Muscle layer of duodenum (tissue), 2 donors: ENCODE measurements around the gene STK24.
"Not testable (repeated sequence)": the region's sequence is repeated elsewhere in the genome, so short reads cannot be mapped to it uniquely, and the experiment has no call there.

Experiments
- H3K27ac ChIP-seq: one replicate; pipeline ENCODE4 v1.7.0; 2013; ENCODE audit warnings: mild to moderate bottlenecking, low read length
- H3K27me3 ChIP-seq: one replicate; pipeline ENCODE4 v1.7.0; 2013; ENCODE audit warnings: low read depth, mild to moderate bottlenecking, control low read depth, low read length
- H3K36me3 ChIP-seq, 2 donors: one replicate each; pipeline ENCODE4 v1.7.0; 2013; ENCODE audit warnings: low read length in 2 of 2, control low read depth in 1 of 2, mild to moderate bottlenecking in 1 of 2; ENCODE audit not compliant: insufficient read depth in 2 of 2, control insufficient read depth in 1 of 2
- H3K4me1 ChIP-seq, 2 donors: one replicate each; pipeline ENCODE4 v1.7.0; 2013; ENCODE audit warnings: low read length in 2 of 2, mild to moderate bottlenecking in 2 of 2, control low read depth in 1 of 2, moderate library complexity in 1 of 2; ENCODE audit not compliant: insufficient read depth in 2 of 2, control insufficient read depth in 1 of 2
- H3K4me3 ChIP-seq, 2 donors: one replicate each; pipeline ENCODE4 v1.7.0; 2013; ENCODE audit warnings: low read length in 2 of 2, low read depth in 1 of 2, mild to moderate bottlenecking in 1 of 2
- H3K9me3 ChIP-seq, 2 donors: one replicate each; pipeline ENCODE4 v1.7.0; 2013; ENCODE audit warnings: low read length in 2 of 2, control low read depth in 1 of 2, mild to moderate bottlenecking in 1 of 2; ENCODE audit not compliant: control insufficient read depth in 1 of 2
- donor health status: healthy.

STK24 gene

DNA sequence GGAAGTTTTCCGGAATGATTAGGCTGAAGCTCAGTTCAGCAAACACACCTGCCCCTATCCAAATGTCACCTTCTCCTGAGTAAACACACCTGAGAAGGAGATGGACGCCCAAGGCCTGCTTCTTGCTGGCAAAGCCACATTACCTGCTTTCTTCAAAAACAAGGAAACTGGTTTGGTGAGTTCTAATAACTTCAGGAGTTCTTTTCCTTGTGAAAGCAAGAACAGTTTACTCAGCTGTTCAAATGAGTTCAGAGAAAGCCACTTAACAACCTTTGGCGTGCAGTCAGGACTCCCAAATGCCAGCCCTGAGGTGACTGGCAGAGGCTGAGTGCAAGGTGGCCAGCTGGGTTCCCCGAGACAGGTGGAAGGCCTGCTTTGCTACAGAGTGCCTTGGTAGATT lies 160.5 kb downstream of the STK24 start:
- Histone ChIP-seq H3K4me3 (no peak overlapping the region), H3K4me1 (no peaks in the 10 kb centered on the region), H3K36me3 (peaks cover 0 to 24% of the 10 kb centered on the region in 2 donors), H3K9me3 (no peaks in the 10 kb centered on the region), H3K27me3 (no peaks in the 10 kb centered on the region), H3K27ac (no peak overlapping the region)

DNA sequence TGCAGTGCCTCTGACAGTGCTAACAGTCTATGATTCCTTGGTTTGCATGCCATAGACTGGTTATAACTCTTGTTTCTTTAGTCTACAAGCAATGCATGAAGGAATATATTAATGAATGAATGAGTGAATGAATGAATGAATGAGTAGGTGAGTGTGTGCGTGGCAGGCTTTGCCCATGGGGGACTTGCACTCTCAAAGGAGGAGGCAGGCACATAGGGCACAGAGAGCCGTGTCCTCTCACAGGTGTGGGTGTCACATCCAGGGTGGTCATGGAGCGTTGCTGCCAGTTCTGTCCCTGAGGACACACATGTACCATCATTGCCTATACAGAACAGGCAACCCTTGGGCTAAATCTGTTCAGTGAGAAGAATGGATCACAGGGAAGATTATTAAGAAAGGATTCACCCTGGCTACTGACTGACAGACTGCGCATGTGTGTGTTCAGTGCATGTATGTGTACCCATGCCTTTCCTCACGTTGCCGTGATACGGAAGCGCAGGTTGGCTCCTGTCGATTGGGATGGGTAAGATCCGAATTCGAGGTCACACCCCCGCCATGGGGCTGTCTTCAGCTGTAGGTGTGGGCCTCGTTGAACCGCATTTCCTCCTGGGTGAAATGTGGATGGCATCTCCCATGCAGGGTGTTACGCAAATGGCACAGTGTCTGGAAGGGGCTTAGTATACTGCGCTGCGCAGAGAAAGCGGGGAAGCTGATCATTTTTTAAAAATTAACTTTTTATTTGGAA lies 161.4 kb downstream of the STK24 start:
- Histone ChIP-seq H3K27ac (no peak overlapping the region), H3K4me1 (no peaks in the 10 kb centered on the region), H3K9me3 (no peaks in the 10 kb centered on the region), H3K27me3 (no peaks in the 10 kb centered on the region), H3K4me3 (no peak overlapping the region), H3K36me3 (peaks cover 0 to 26% of the 10 kb centered on the region in 2 donors)

DNA sequence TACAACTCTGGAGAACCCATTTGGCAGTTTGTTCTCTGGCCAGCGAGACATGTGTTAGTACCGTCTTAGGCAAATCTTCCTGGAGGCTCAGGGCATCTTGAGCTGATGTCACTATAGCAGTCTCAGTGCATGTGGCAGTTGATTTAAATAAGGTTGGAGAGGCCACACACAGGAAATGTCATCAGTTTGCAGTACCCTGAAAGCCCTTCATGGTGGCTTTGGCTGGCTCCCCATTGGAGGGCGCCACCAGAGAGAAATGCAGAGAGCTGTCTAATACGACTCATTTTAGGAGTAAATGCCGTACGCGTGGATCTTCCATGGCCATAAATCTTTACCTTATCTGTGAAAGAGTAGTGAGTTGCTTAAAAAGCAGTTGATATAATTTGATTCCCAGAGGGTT lies 163.1 kb downstream of the STK24 start:
- Histone ChIP-seq H3K4me1 (no peaks in the 10 kb centered on the region), H3K27ac (no peak overlapping the region), H3K27me3 (no peaks in the 10 kb centered on the region), H3K9me3 (no peaks in the 10 kb centered on the region), H3K4me3 (no peak overlapping the region), H3K36me3 (peaks cover 0 to 26% of the 10 kb centered on the region in 2 donors)

DNA sequence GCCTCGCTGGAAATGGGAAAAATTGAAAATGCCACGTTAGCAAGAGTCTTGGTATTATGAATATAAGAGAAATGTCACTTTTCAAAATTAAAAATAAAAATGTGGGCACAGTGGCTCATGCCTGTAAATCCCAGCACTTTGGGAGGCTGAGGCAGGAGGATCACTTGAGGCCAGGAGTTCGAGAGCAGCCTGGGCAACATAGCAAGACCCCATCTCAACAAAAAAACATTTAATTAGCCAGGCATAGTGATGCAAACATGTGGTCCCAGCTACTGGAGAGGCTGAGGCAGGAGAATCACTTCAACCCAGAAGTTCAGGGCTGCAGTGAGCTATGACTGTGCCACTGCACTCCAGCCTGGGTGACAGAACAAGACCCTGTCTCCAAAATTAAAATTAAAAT lies 163.6 kb downstream of the STK24 start:
- H3K27ac ChIP-seq, H3K27me3 ChIP-seq, H3K4me1 ChIP-seq, H3K9me3 ChIP-seq, H3K4me3 ChIP-seq: not testable (repeated sequence)
- H3K36me3 ChIP-seq: peaks cover 0 to 26% of the 10 kb centered on the region in 2 donors

DNA sequence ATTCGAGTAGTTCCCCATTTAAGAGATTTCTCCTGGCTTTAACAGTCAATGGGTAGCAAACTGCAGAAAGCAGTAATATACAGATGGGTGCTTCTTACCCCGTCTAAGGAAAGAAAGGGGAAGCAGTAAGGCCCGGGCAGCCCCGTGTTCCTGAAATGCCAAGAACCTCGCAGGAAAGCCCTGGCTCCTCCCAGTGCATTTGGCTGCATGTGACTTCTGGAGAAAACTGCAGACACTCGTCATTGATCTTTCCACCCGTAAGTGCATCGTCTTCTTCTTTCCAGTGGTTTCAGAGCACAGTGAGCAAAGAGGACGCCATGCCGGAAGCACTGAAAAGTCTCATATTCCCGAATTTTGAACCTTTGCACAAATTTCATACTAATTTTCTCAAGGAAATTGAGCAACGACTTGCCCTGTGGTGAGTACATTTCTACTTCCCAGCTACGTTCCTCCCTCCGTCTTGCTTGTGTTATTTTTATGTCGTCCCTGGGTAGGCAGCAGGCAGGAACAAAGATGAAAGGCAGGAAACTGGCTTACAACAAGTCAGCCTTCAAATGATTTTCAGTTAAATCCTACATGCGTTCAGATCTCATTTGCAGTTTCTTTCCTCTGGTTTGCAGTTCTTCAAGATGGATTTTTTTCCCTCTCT lies 165.2 kb downstream of the STK24 start:
- Histone ChIP-seq H3K4me1 (no peaks in the 10 kb centered on the region), H3K27me3 (no peaks in the 10 kb centered on the region), H3K27ac (peak overlapping the region; percentile 14), H3K4me3 (peak overlapping the region; percentile 30 to 31), H3K9me3 (no peaks in the 10 kb centered on the region), H3K36me3 (peaks cover 0 to 23% of the 10 kb centered on the region in 2 donors)

DNA sequence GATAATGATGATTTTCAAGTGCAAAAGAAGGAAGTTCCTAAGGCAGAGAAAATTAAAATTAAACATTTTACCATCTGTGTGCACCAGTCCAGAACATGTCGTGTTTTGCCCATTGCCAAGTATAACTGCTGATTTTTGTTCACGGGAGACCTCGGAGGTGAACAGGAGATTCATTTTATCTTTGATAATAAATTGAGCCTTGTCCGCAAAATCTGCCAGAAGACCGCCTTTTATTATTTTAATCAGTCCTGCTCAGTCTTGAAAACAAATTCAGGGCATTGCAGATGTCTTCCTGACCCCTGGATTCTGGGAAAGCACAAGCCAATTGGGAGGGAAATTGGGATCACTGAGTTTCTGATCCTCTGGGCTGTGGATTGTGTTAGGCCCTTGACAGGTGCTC lies 165.9 kb downstream of the STK24 start:
- peak overlapping the region in 1 of 2 donors; percentile 30 for H3K4me3 ChIP-seq
- peaks cover 0 to 17% of the 10 kb centered on the region in 2 donors for H3K36me3 ChIP-seq
- H3K9me3 ChIP-seq: no peaks in the 10 kb centered on the region
- H3K4me1 ChIP-seq: no peaks in the 10 kb centered on the region
- H3K27me3 ChIP-seq: no peaks in the 10 kb centered on the region
- H3K27ac ChIP-seq: no peak overlapping the region

DNA sequence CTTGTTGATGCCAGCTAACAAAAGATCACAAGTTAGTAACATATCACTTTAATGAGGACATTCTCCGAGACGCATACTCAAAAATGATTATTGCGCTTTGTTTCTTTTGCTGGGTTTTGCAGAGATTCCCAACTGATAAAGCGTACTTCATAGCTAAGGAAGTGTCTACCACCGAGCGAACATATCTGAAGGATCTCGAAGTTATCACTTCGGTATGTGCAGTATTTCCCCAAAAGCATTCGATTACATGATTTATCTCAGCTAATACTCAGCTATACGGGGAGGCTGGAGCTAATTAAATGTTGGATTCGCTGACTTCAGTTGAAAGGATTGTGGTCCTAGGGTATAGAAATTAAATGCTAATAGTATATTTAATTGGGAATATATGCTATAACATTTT lies 166.3 kb downstream of the STK24 start:
- H3K9me3 ChIP-seq: no peaks in the 10 kb centered on the region
- H3K27ac ChIP-seq: no peak overlapping the region
- H3K36me3 ChIP-seq: peaks cover 0 to 14% of the 10 kb centered on the region in 2 donors
- H3K4me3 ChIP-seq: no peak overlapping the region
- H3K4me1 ChIP-seq: no peaks in the 10 kb centered on the region
- no peaks in the 10 kb centered on the region for H3K27me3 ChIP-seq

DNA sequence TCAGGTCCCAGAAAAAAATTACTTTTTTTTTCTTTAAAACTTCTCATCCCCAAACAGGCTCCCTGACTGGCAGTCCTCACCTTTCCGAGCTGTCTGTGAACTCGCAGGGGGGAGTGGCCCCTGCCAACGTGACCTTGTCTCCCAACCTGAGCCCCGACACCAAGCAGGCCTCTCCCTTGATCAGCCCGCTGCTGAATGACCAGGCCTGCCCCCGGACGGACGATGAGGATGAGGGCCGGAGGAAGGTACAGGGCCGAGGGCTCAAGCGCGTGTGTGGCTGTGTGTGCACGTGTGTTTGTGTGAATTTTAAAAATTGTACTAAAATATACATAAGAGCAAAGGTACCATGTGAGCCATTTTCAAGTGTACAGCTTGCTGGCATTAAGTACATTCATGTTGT lies 167.6 kb downstream of the STK24 start:
- H3K4me1 ChIP-seq: no peaks in the 10 kb centered on the region
- no peak overlapping the region for H3K4me3 ChIP-seq
- no peaks in the 10 kb centered on the region for H3K9me3 ChIP-seq
- H3K27ac ChIP-seq: no peak overlapping the region
- peaks cover 0 to 10% of the 10 kb centered on the region in 2 donors for H3K36me3 ChIP-seq
- no peaks in the 10 kb centered on the region for H3K27me3 ChIP-seq

DNA sequence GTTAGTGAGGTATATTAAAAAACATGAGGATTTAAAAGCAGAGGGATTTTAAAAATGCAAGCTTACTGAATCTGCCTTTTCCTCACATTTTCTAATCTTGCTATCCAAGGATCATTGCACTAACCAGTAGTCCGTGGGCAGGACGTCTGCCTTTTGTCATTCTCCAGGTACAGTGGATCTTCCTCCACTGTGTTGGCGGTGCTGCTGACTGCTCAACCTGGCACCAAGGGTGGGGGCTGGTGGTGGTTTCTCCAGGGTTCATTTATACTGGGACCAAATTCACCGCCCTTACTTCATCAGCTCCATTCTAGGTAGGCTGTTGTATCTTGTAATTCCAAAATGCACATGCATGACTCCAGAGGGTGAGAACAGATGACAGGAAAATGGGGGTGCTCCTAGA lies 169.3 kb downstream of the STK24 start:
- Histone ChIP-seq H3K27ac (no peak overlapping the region), H3K4me1 (no peaks in the 10 kb centered on the region), H3K9me3 (no peaks in the 10 kb centered on the region), H3K36me3 (peaks cover 0 to 16% of the 10 kb centered on the region in 2 donors), H3K27me3 (no peaks in the 10 kb centered on the region), H3K4me3 (no peak overlapping the region)

DNA sequence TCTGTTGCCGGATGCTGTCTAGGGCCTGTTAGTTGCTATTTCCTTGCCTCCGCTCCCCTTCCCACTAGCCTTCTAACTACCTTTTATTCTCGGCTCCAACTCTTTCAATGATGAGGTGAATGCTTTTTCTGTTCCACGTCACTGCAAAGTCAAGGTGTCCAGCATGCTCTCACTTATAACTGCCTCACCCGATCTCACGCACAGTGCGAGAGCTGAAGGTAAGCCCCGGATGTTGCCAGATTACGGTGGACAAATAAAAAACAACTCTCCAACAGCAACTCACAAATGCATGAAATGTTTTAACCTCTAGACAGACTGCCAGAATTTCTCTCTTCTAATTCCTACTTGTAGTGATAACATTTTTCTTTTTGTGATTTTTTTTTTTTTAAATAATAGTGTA lies 169.9 kb downstream of the STK24 start:
- no peaks in the 10 kb centered on the region for H3K4me1 ChIP-seq
- H3K27me3 ChIP-seq: no peaks in the 10 kb centered on the region
- no peak overlapping the region for H3K27ac ChIP-seq
- peaks cover 0 to 14% of the 10 kb centered on the region in 2 donors for H3K36me3 ChIP-seq
- H3K9me3 ChIP-seq: no peaks in the 10 kb centered on the region
- H3K4me3 ChIP-seq: no peak overlapping the region

DNA sequence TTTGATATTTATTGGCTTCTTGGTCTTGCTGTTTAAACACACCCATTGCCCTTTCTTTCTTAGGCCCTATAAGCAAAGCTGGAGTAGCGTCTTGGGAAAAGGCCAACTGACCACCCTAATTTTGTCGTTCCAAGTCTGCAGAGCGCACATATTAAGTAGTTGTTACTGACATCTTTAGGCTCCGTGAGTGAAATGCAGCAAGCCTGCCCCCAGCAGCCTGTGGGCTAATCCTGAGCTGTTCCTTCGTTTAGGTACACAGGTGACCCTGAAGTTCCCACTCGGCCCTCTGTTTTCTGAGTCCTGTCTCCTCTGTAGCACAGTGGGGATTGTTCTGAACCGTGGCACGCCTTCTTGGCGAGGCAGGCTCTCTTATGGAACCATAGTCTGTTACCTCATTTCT lies 170.5 kb downstream of the STK24 start:
- peaks cover 0 to 9% of the 10 kb centered on the region in 2 donors for H3K36me3 ChIP-seq
- H3K27me3 ChIP-seq: no peaks in the 10 kb centered on the region
- H3K4me3 ChIP-seq: no peak overlapping the region
- no peaks in the 10 kb centered on the region for H3K9me3 ChIP-seq
- H3K4me1 ChIP-seq: no peaks in the 10 kb centered on the region
- no peak overlapping the region for H3K27ac ChIP-seq
